NCI-H2107 treated with DMSO at 0.1 percent for 48 hours (cell line): ENCODE data around the gene VPS35L.

Experiments
- DNase-seq: peaks from one replicate; lab custom pipeline; 2025; ENCODE audit not compliant: unreplicated experiment; lab: John Stamatoyannopoulos, UW

VPS35L gene

GRCh38 chr16:19555186-19555937 is at the start of gene VPS35L:
Gene VPS35L, plus strand, starts transcription at chr16:19555703. Its CDS starts 27 bp downstream, at chr16:19555730.
- DNase-seq: peak; percentile 97

- DNase-seq: no peak
These were observed 48.5 kb upstream of the VPS35L start for GRCh38 chr16:19506965-19507364.

GRCh38 chr16:19507867-19508266 is 47.6 kb upstream of the VPS35L start:
- no peak for DNase-seq

GRCh38 chr16:19512297-19512696 is 43.2 kb upstream of the VPS35L start:
- no peak for DNase-seq

GRCh38 chr16:19513377-19514053 is 42.0 kb upstream of the VPS35L start:
- DNase-seq: no peak

- DNase-seq: no peak
These were observed 39.7 kb upstream of the VPS35L start for GRCh38 chr16:19515757-19516156.

- DNase-seq: no peak
These were observed 37.9 kb upstream of the VPS35L start for GRCh38 chr16:19517424-19518089.

GRCh38 chr16:19518388-19518787 is 37.1 kb upstream of the VPS35L start:
- DNase-seq: no peak

- no peak for DNase-seq
These were observed 34.6 kb upstream of the VPS35L start for GRCh38 chr16:19520861-19521331.

GRCh38 chr16:19521471-19522396 is 33.8 kb upstream of the VPS35L start, which contains the start of gene GDE1:
Gene GDE1, minus strand, starts transcription at chr16:19522098. Its CDS starts 134 bp downstream, at chr16:19521964.
- DNase-seq: peak; percentile 86

GRCh38 chr16:19522397-19522732 is 33.1 kb upstream of the VPS35L start:
- DNase-seq: no peak

- no peak for DNase-seq
These were observed 32.7 kb upstream of the VPS35L start for GRCh38 chr16:19522760-19523159.

- DNase-seq: no peak
These were observed 32.3 kb upstream of the VPS35L start for GRCh38 chr16:19523184-19523558.

GRCh38 chr16:19523559-19524355 is 31.7 kb upstream of the VPS35L start, which contains the start of gene CCP110:
Gene CCP110, plus strand, starts transcription at chr16:19523942. Its CDS starts 3,940 bp downstream, at chr16:19527882.
- peak; percentile 92 for DNase-seq

GRCh38 chr16:19524356-19524615 is 31.2 kb upstream of the VPS35L start:
- no peak for DNase-seq

GRCh38 chr16:19524616-19525384 is 30.7 kb upstream of the VPS35L start:
- DNase-seq: no peak

GRCh38 chr16:19525385-19525723 is 30.1 kb upstream of the VPS35L start:
- no peak for DNase-seq

GRCh38 chr16:19527161-19527560 is 28.3 kb upstream of the VPS35L start:
- DNase-seq: no peak

GRCh38 chr16:19528666-19529065 is 26.8 kb upstream of the VPS35L start:
- DNase-seq: no peak

- no peak for DNase-seq
These were observed 22.9 kb upstream of the VPS35L start for GRCh38 chr16:19532601-19533000.
